ENCODE measurements around the gene SLC32A1. TPM values are rescaled to one million over a fixed set of nuclear protein-coding genes. Genes with fewer than 3 reads are reported as not detected.

Gene SLC32A1
- total RNA-seq, 2 experiments from 2014 or later = not detected

DNA sequence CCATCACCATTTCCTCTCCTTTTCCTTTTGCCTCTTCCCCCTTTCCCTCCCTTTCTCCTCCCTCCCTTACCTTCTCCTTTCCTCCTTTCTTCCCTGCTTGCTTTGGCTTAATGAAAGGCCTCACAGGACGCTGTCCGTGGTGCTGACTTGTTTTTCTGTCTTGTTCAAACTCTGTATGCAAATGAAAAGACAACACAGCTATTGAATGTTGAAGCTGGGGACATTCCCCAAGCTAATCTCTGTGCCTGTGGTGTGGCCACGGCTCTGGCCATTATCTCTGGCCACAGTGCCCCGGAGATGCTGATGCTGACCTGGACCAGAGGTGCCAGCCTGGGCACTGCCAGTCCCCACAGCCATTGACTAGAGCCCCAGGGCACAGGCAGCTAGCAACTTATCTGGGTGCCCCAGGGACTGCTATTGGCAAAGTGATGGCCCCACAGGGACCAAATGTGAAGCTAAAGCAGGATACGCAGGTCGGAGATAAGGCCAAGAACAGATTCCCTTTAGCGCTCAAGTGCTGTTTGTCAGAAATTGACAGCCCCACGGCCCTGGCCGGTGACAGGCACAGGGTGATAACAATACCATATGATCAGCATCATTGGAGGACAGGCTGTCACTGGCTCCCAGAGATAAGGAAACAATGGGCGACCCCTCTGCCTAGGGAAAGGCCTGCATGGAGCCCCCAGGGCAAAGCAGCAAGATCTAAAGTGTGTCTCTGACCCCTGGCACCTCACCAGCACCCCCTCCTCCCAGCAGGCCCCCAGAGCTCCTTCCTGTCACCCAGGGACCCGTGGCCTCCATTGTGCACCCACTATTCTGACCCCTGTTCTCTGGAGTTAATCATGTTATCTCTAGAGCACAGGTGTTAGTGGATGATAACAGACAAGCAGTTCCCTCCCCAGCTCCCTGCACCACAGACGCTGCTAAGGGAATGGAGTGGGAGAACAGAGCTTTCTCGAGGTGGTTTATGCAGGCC is 31.6 kb upstream of the SLC32A1 start:
- TF ChIP-seq, protein P1, sequence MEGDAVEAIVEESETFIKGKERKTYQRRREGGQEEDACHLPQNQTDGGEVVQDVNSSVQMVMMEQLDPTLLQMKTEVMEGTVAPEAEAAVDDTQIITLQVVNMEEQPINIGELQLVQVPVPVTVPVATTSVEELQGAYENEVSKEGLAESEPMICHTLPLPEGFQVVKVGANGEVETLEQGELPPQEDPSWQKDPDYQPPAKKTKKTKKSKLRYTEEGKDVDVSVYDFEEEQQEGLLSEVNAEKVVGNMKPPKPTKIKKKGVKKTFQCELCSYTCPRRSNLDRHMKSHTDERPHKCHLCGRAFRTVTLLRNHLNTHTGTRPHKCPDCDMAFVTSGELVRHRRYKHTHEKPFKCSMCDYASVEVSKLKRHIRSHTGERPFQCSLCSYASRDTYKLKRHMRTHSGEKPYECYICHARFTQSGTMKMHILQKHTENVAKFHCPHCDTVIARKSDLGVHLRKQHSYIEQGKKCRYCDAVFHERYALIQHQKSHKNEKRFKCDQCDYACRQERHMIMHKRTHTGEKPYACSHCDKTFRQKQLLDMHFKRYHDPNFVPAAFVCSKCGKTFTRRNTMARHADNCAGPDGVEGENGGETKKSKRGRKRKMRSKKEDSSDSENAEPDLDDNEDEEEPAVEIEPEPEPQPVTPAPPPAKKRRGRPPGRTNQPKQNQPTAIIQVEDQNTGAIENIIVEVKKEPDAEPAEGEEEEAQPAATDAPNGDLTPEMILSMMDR (IDR thresholded peaks at IDR 0.05) = no peak
- ChIA-PET CTCF (no interaction called here), POLR2A (no interaction called here)
- Histone ChIP-seq H3K36me3 (ENCODE audit: insufficient read depth, low read length) (no peaks in the 10 kb centered on the region), H3K9me3 (ENCODE audit: control insufficient read depth in 1 of 2, insufficient read depth in 1 of 2, low read length in 2 of 2) (peaks cover 0 to 13% of the 10 kb centered on the region in 2 experiments), H3K4me1 (ENCODE audit: insufficient read depth, low read length) (no peaks in the 10 kb centered on the region), H3K27ac (ENCODE audit: low read depth in 1 of 2, low read length in 2 of 2) (no peak overlapping the region), H3K4me3 (ENCODE audit: low read length) (no peak overlapping the region), H3K27me3 (ENCODE audit: control insufficient read depth in 1 of 2, insufficient read depth in 2 of 2, low read length in 2 of 2) (peaks cover 13 to 17% of the 10 kb centered on the region in 2 experiments)
- peak; percentile 24 to 69 (median 38) for DNase-seq
- Mint-ChIP-seq H3K4me3 (no peak overlapping the region), H3K36me3 (ENCODE audit: low read depth) (no peaks in the 10 kb centered on the region), H3K9me3 (peaks cover 2% of the 10 kb centered on the region), H3K27me3 (peaks cover 58% of the 10 kb centered on the region), H3K4me1 (ENCODE audit: low read depth) (no peaks in the 10 kb centered on the region), H3K27ac (no peak overlapping the region)
- intact Hi-C loops (cut with DNase I, micrococcal nuclease) = no loop called here
- ATAC-seq (ENCODE audit: poor library complexity) = peak; percentile 43

DNA sequence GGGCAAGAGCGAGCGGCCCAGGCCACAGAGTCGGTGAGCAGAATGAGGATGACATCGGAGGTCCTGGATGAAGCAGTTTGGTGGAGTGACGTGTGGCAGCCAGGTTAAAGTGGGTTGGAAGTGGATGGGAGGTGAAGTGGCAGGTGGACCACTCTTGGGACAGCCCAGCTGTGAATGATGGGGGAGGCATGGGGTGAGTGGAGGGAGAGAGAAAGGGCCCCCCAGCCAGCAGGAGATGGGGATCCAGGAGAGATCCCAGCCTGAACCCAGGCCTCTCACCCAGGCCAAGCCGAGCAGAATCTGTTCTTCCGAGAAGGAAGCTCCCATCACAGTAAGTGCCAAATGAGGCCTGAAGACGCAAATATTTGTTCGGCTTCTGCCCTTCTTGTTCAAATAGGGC is 27.0 kb upstream of the SLC32A1 start:
- peaks cover 2% of the 10 kb centered on the region for H3K9me3 Mint-ChIP-seq
- H3K4me3 Mint-ChIP-seq = no peak overlapping the region
- H3K4me1 ChIP-seq (ENCODE audit: insufficient read depth, low read length) = no peaks in the 10 kb centered on the region
- TF ChIP-seq, protein P1 (IDR thresholded peaks at IDR 0.05) = no peak
- no peak overlapping the region for H3K27ac Mint-ChIP-seq
- peaks cover 29% of the 10 kb centered on the region for H3K27me3 Mint-ChIP-seq
- peaks cover 0 to 8% of the 10 kb centered on the region in 2 experiments for H3K9me3 ChIP-seq (ENCODE audit: control insufficient read depth in 1 of 2, insufficient read depth in 1 of 2, low read length in 2 of 2)
- H3K27ac ChIP-seq (ENCODE audit: low read depth in 1 of 2, low read length in 2 of 2) = no peak overlapping the region
- H3K4me3 ChIP-seq (ENCODE audit: low read length) = no peak overlapping the region
- no peaks in the 10 kb centered on the region for H3K4me1 Mint-ChIP-seq (ENCODE audit: low read depth)
- ChIA-PET CTCF (no interaction called here), POLR2A (no interaction called here)
- peaks cover 7 to 15% of the 10 kb centered on the region in 2 experiments for H3K27me3 ChIP-seq (ENCODE audit: control insufficient read depth in 1 of 2, insufficient read depth in 2 of 2, low read length in 2 of 2)
- no peaks in the 10 kb centered on the region for H3K36me3 ChIP-seq (ENCODE audit: insufficient read depth, low read length)
- DNase-seq (no peak), ATAC-seq (ENCODE audit: poor library complexity) (no peak)
- intact Hi-C loops (cut with DNase I, micrococcal nuclease) = no loop called here
- H3K36me3 Mint-ChIP-seq (ENCODE audit: low read depth) = no peaks in the 10 kb centered on the region

DNA sequence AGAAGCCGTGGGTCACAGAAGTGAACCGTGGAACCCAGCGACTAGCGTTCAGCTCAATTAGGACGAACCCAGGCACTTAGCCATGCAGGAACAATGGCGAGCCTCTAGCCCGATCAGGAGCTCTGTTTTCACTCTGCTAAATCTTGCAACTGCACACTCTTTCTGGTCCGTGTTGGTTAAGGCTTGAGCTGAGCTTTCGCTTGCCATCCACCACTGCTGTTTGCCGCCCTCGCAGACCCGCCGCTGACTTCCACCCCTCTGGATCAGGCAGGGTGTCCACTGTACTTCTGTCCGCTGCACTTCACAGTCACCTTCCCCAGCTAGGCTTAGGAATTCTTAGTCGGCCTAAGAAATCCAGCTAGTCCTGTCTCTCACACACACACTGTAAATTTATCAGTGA is 25.7 kb upstream of the SLC32A1 start:
- ATAC-seq (ENCODE audit: poor library complexity) (no peak), DNase-seq (no peak)
- H3K36me3 Mint-ChIP-seq (ENCODE audit: low read depth) = no peaks in the 10 kb centered on the region
- no peak overlapping the region for H3K27ac ChIP-seq (ENCODE audit: low read depth in 1 of 2, low read length in 2 of 2)
- peaks cover 38% of the 10 kb centered on the region for H3K27me3 Mint-ChIP-seq
- CTCF ChIA-PET = no interaction called here
- no peaks in the 10 kb centered on the region for H3K9me3 Mint-ChIP-seq
- intact Hi-C loops (cut with DNase I, micrococcal nuclease) = no loop called here
- POLR2A ChIA-PET = no interaction called here
- H3K4me3 Mint-ChIP-seq = no peak overlapping the region
- no peaks in the 10 kb centered on the region for H3K4me1 Mint-ChIP-seq (ENCODE audit: low read depth)
- H3K4me1 ChIP-seq (ENCODE audit: insufficient read depth, low read length) = no peaks in the 10 kb centered on the region
- no peaks in the 10 kb centered on the region for H3K9me3 ChIP-seq (ENCODE audit: control insufficient read depth in 1 of 2, insufficient read depth in 1 of 2, low read length in 2 of 2)
- H3K27ac Mint-ChIP-seq = no peak overlapping the region
- no peaks in the 10 kb centered on the region for H3K36me3 ChIP-seq (ENCODE audit: insufficient read depth, low read length)
- no peak overlapping the region for H3K4me3 ChIP-seq (ENCODE audit: low read length)
- peaks cover 13 to 15% of the 10 kb centered on the region in 2 experiments for H3K27me3 ChIP-seq (ENCODE audit: control insufficient read depth in 1 of 2, insufficient read depth in 2 of 2, low read length in 2 of 2)
- TF ChIP-seq, protein P1 (IDR thresholded peaks at IDR 0.05) = no peak

Data from CD4-positive, alpha-beta T cell (primary cell).